Endothelial cell of umbilical vein (primary cell): Measurements from ENCODE around the gene CCDC91. TPM values are rescaled to one million over a fixed set of nuclear protein-coding genes. Genes with fewer than 3 reads are reported as not detected.

ENCODE experiments used
- BruUV-seq: library from RNA; stranded (reverse); fragments of 400-500 nt; replicated peaks from 2 replicates; lab custom pipeline; 2021; lab: Mats Ljungman, UMichigan
- CTCF ChIA-PET: fragments of 300-600, 350-600 bp; sonication (Branson Sonifier 250); formaldehyde crosslinking; loops from one replicate; lab custom pipeline; 2021; ENCODE audit warnings: antibody characterized with exemption, inconsistent platforms; lab: Charles Lee
- POLR2A ChIA-PET: fragments of 300-600, 350-600 bp; sonication (Branson Sonifier 250); formaldehyde crosslinking; loops from one replicate; lab custom pipeline; 2021; ENCODE audit warnings: antibody characterized with exemption, inconsistent platforms; lab: Charles Lee
- DNase-seq: peaks from one replicate; pipeline ENCODE4 v3.0.0-alpha.2; 2011; ENCODE audit warnings: low read depth, low spot score
- FAIRE-seq: peaks from 2 replicates; lab custom pipeline; 2011; peaks lifted over from hg19 to GRCh38; lab: Jason Lieb, UNC
- H2AFZ ChIP-seq: 2 replicates; pipeline ENCODE4 v1.6.0; 2012; ENCODE audit warnings: low read depth, low read length, control low read depth, inconsistent platforms
- H3K27ac ChIP-seq: 2 replicates; pipeline ENCODE4 v1.5.1; 2011; ENCODE audit warnings: low read depth, mild to moderate bottlenecking, control low read depth, low read length, moderate library complexity; ENCODE audit not compliant: insufficient read depth
- H3K27me3 ChIP-seq, 2 experiments: 2 replicates each; pipeline versions ENCODE4 v1.6.0 to v1.6.1; 2011; ENCODE audit warnings: low read length in 2 of 2, mixed read lengths in 1 of 2; ENCODE audit not compliant: control insufficient read depth in 2 of 2, insufficient read depth in 2 of 2
- H3K36me3 ChIP-seq, 2 experiments: 2 replicates in 1 of 2; 3 replicates in 1 of 2; pipeline ENCODE4 v1.5.1; 2011; ENCODE audit warnings: low read length in 2 of 2, mild to moderate bottlenecking in 1 of 2, moderate library complexity in 1 of 2; ENCODE audit not compliant: control insufficient read depth in 2 of 2, insufficient read depth in 2 of 2; ENCODE audit errors: extremely low read depth in 1 of 2
- H3K4me1 ChIP-seq: 3 replicates; pipeline ENCODE4 v1.5.1; 2011; ENCODE audit warnings: mild to moderate bottlenecking, low read length; ENCODE audit not compliant: control insufficient read depth, insufficient read depth; ENCODE audit errors: extremely low read depth
- H3K4me2 ChIP-seq: 2 replicates; pipeline ENCODE4 v1.6.1; 2011; ENCODE audit warnings: low read length, control low read depth, mixed read lengths; ENCODE audit not compliant: insufficient read depth
- H3K4me3 ChIP-seq, 3 experiments: fragments of 200-600 bp in 1 of 3; sonication (generic), shearing (Covaris generic) in 1 of 3; replicated peaks in 1 of 3; 2 replicates each; pipeline ENCODE4 v1.5.1; 2011 to 2016; ENCODE audit warnings: control low read depth in 3 of 3, low read length in 3 of 3, mild to moderate bottlenecking in 2 of 3, inconsistent platforms in 1 of 3, low read depth in 1 of 3, moderate library complexity in 1 of 3; ENCODE audit not compliant: insufficient read depth in 1 of 3
- H3K79me2 ChIP-seq: 2 replicates; pipeline ENCODE4 v1.6.0; 2012; ENCODE audit warnings: low read length, inconsistent platforms; ENCODE audit not compliant: control insufficient read depth, insufficient read depth
- H3K9ac ChIP-seq: replicated peaks from 2 replicates; pipeline ENCODE3; 2011; ENCODE audit warnings: low read length, control low read depth; ENCODE audit not compliant: insufficient read depth; ENCODE audit errors: extremely low read depth
- H3K9me1 ChIP-seq: replicated peaks from 3 replicates; pipeline ENCODE4 v1.6.0; 2011; ENCODE audit warnings: mild to moderate bottlenecking, low read length; ENCODE audit not compliant: control insufficient read depth, insufficient read depth; ENCODE audit errors: extremely low read depth
- H3K9me3 ChIP-seq: replicated peaks from 2 replicates; pipeline ENCODE4 v1.5.1; 2012; ENCODE audit warnings: low read length, inconsistent platforms; ENCODE audit not compliant: control insufficient read depth, insufficient read depth
- H4K20me1 ChIP-seq: replicated peaks from 2 replicates; pipeline ENCODE3; 2011; ENCODE audit warnings: mild to moderate bottlenecking, low read length; ENCODE audit not compliant: control insufficient read depth, insufficient read depth; ENCODE audit errors: extremely low read depth
- EZH2 ChIP-seq: IDR thresholded peaks from 2 replicates; pipeline ENCODE4 v1.6.1; 2012; ENCODE audit warnings: borderline replicate concordance, low read depth, mild to moderate bottlenecking, moderate library complexity, low read length, inconsistent platforms; ENCODE audit not compliant: severe bottlenecking
- FOS ChIP-seq: IDR thresholded peaks from 2 replicates; pipeline ENCODE4 v1.6.1; 2011; ENCODE audit warnings: mild to moderate bottlenecking, low read length, moderate library complexity, borderline replicate concordance; ENCODE audit not compliant: insufficient read depth
- GATA2 ChIP-seq: IDR thresholded peaks from 2 replicates; pipeline ENCODE4 v1.7.0; 2011; ENCODE audit warnings: low read depth, mild to moderate bottlenecking, moderate library complexity, mixed read lengths, low read length; ENCODE audit not compliant: insufficient read length, insufficient read depth
- JUN ChIP-seq: IDR thresholded peaks from 2 replicates; pipeline ENCODE4 v1.6.1; 2011; ENCODE audit warnings: borderline replicate concordance, low read depth; ENCODE audit not compliant: insufficient read length, insufficient read depth
- MYC ChIP-seq: IDR thresholded peaks from one replicate; pipeline ENCODE4 v1.6.1; 2011; ENCODE audit warnings: mild to moderate bottlenecking, low read depth, low read length
- POLR2A ChIP-seq: IDR thresholded peaks from 2 replicates; pipeline ENCODE4 v1.6.1; 2012; ENCODE audit warnings: low read depth, mild to moderate bottlenecking, control low read depth, low read length
- POLR2AphosphoS5 ChIP-seq: IDR thresholded peaks from 2 replicates; pipeline ENCODE4 v1.6.1; 2012; ENCODE audit warnings: low read depth, mild to moderate bottlenecking, control low read depth, low read length, moderate library complexity; ENCODE audit not compliant: insufficient read depth
- dilution Hi-C: fragments of 300-500 bp; cut with MboI; formaldehyde crosslinking; loops from one replicate; pipeline ENCODE4 v1.15.0; 2019; ENCODE audit warnings: low sequenced_read_pairs; ENCODE audit not compliant: extremely low pct_ligation_motif_present
- intact Hi-C: fragments of 100-400 bp; cut with micrococcal nuclease; formaldehyde crosslinking; loops from one replicate; pipeline ENCODE4 v1.10.0; 2022
- polyA plus RNA-seq, 4 experiments: library from polyadenylated mRNA; depleted of rRNA in 3 of 4; stranded (reverse) in 3 of 4; unstranded in 1 of 4; fragments of >200 nt; gene quantifications; 2 replicates each; pipeline versions ENCODE4 v1.2.1 to v1.2.3, GENCODE V29; 2011 to 2012; ENCODE audit warnings: missing spikeins in 1 of 4
- total RNA-seq: library from RNA; stranded (reverse); gene quantifications from 2 replicates; pipeline ENCODE4 v1.2.3, GENCODE V29; 2021
- TF ChIP-seq, protein P1 (sequence below), 2 donors: IDR thresholded peaks; 1 replicate in 1 of 2; 2 replicates in 1 of 2; pipeline ENCODE4 v1.5.1; 2011; ENCODE audit warnings: low read length in 2 of 2, mild to moderate bottlenecking in 2 of 2, moderate library complexity in 2 of 2, control low read depth in 1 of 2, inconsistent platforms in 1 of 2, low read depth in 1 of 2; ENCODE audit not compliant: insufficient read depth in 1 of 2; ENCODE audit errors: extremely low read depth in 1 of 2
- TF ChIP-seq, protein P2 (sequence below): IDR thresholded peaks from 2 replicates; pipeline ENCODE4 v1.6.1; 2011; ENCODE audit not compliant: insufficient read depth, insufficient read length

The CCDC91 gene
- total and polyA plus RNA-seq, 2 donors (not counting 3 experiments of a cell fraction or from before 2014, with no cell fraction given): 3.8 to 10.5 TPM

DNA sequence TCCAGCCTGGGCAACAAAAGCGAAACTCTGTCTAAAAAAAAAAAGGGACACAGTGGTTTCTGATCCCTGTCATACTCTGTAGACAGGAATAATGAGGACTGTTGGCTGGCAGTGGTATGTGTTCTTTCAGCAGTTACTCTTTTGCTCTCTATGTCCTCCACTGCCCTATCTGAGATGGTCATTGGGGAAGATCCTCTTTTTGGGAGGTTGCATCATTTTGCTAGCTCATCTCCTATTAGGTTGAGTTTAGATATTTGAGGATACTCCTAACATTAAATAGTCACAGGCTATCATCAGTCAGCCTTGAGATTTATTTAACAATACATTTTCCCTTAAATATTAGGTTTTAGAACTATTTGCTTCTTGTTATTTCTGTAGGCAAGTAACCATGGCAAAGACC, 5.9 kb upstream of the CCDC91 start:
- no TSS peak for BruUV-seq
- TF ChIP-seq, protein P1, sequence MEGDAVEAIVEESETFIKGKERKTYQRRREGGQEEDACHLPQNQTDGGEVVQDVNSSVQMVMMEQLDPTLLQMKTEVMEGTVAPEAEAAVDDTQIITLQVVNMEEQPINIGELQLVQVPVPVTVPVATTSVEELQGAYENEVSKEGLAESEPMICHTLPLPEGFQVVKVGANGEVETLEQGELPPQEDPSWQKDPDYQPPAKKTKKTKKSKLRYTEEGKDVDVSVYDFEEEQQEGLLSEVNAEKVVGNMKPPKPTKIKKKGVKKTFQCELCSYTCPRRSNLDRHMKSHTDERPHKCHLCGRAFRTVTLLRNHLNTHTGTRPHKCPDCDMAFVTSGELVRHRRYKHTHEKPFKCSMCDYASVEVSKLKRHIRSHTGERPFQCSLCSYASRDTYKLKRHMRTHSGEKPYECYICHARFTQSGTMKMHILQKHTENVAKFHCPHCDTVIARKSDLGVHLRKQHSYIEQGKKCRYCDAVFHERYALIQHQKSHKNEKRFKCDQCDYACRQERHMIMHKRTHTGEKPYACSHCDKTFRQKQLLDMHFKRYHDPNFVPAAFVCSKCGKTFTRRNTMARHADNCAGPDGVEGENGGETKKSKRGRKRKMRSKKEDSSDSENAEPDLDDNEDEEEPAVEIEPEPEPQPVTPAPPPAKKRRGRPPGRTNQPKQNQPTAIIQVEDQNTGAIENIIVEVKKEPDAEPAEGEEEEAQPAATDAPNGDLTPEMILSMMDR (IDR thresholded peaks at IDR 0.05; ENCODE audit: extremely low read depth in 1 of 2, insufficient read depth in 1 of 2, low read depth in 1 of 2, low read length in 2 of 2): no peak
- TF ChIP-seq MYC (no peak), EZH2 (no peak), POLR2A (no peak), GATA2 (no peak), JUN (no peak), FOS (no peak), POLR2AphosphoS5 (no peak)
- TF ChIP-seq, protein P2, sequence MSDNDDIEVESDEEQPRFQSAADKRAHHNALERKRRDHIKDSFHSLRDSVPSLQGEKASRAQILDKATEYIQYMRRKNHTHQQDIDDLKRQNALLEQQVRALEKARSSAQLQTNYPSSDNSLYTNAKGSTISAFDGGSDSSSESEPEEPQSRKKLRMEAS: no peak
- intact Hi-C loops: no loop called here

More for the DNA sequence above, 5.9 kb upstream of the CCDC91 start:
- DNase-seq (no peak), FAIRE-seq (no peak)
- H3K27me3 ChIP-seq: no peaks in the 10 kb centered on the region
- no peaks in the 10 kb centered on the region for H3K9me3 ChIP-seq
- H3K36me3 ChIP-seq: no peaks in the 10 kb centered on the region
- no peaks in the 10 kb centered on the region for H3K9me1 ChIP-seq
- H3K79me2 ChIP-seq: no peaks in the 10 kb centered on the region
- no peak overlapping the region for H3K4me3 ChIP-seq
- no peak overlapping the region for H3K9ac ChIP-seq
- ChIA-PET CTCF (interaction anchor here (1.3 kb wide), 1 partner anchor 25 kb away, joined by 3 read pairs; no protein-coding TSS in a partner anchor), POLR2A (no interaction called here)
- H3K4me2 ChIP-seq: no peak overlapping the region
- dilution Hi-C loops: no loop called here
- H4K20me1 ChIP-seq: no peaks in the 10 kb centered on the region
- H3K27ac ChIP-seq: no peak overlapping the region
- no peaks in the 10 kb centered on the region for H3K4me1 ChIP-seq
- no peak overlapping the region for H2AFZ ChIP-seq
